Hepatocyte (in vitro differentiated cells): ENCODE data around the gene RIMKLA.

Experiments
- EZH2 ChIP-seq: fragments of 200-600 bp; sonication (generic); IDR thresholded peaks from 2 replicates; pipeline ENCODE4 v1.6.1; 2016; ENCODE audit warnings: antibody characterized with exemption, mild to moderate bottlenecking, borderline replicate concordance
- EZH2phosphoT487 ChIP-seq: fragments of 200-600 bp; sonication (generic); IDR thresholded peaks from one replicate; pipeline ENCODE4 v1.6.1; 2018; ENCODE audit warnings: antibody characterized with exemption, mild to moderate bottlenecking, low read depth, moderate library complexity; ENCODE audit not compliant: unreplicated experiment, severe bottlenecking
- TF ChIP-seq, protein P1 (sequence below): fragments of 200-600 bp; sonication (generic); IDR thresholded peaks from 2 replicates; pipeline ENCODE4 v1.5.1; 2016; ENCODE audit warnings: antibody characterized with exemption, mild to moderate bottlenecking; ENCODE audit not compliant: poor library complexity

DNA sequence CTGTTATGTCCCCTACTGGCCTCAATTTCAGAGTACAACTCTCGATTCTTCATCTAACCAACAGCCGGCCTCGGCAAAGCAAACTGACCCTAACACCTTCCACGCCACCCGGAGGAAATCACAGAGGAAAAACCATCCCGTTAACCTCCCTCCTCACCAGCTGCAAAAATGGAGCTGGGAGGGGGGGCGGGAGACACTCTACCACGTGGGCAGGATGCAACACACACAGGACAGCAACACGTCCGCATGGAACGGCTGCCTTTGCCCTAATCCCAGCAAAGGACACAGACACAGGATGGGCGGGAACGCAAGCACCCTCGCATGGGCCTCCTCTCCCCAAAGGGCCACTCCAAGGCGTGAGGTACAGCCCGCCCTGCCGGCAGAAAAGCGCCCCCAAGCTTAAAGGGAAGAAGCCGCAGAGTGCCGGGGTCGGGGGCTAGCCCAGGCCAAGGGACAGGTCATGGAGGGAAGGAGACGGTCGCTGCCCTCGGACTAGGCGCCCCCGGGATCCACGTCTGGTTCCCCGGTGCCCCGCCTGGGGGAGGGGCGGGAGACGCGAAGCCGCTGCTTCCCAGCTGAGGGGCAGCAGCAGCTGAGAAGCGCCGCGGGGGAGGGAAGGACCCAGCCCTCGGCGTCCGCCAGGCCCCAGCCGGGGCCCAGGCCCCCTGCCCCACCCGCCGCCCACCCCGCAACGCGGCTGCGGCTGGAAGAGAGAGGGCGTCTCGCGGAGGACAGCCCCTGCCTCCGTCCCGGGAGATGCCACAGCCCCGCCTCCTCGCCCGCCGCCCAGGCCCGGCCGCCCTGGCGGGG is 46.1 kb upstream of the RIMKLA start:
- TF ChIP-seq, protein P1, sequence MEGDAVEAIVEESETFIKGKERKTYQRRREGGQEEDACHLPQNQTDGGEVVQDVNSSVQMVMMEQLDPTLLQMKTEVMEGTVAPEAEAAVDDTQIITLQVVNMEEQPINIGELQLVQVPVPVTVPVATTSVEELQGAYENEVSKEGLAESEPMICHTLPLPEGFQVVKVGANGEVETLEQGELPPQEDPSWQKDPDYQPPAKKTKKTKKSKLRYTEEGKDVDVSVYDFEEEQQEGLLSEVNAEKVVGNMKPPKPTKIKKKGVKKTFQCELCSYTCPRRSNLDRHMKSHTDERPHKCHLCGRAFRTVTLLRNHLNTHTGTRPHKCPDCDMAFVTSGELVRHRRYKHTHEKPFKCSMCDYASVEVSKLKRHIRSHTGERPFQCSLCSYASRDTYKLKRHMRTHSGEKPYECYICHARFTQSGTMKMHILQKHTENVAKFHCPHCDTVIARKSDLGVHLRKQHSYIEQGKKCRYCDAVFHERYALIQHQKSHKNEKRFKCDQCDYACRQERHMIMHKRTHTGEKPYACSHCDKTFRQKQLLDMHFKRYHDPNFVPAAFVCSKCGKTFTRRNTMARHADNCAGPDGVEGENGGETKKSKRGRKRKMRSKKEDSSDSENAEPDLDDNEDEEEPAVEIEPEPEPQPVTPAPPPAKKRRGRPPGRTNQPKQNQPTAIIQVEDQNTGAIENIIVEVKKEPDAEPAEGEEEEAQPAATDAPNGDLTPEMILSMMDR, result no peak
- TF ChIP-seq EZH2 (no peak), EZH2phosphoT487 (no peak)
